ENCODE measurements around the gene FBXO28.

FBXO28 gene

DNA sequence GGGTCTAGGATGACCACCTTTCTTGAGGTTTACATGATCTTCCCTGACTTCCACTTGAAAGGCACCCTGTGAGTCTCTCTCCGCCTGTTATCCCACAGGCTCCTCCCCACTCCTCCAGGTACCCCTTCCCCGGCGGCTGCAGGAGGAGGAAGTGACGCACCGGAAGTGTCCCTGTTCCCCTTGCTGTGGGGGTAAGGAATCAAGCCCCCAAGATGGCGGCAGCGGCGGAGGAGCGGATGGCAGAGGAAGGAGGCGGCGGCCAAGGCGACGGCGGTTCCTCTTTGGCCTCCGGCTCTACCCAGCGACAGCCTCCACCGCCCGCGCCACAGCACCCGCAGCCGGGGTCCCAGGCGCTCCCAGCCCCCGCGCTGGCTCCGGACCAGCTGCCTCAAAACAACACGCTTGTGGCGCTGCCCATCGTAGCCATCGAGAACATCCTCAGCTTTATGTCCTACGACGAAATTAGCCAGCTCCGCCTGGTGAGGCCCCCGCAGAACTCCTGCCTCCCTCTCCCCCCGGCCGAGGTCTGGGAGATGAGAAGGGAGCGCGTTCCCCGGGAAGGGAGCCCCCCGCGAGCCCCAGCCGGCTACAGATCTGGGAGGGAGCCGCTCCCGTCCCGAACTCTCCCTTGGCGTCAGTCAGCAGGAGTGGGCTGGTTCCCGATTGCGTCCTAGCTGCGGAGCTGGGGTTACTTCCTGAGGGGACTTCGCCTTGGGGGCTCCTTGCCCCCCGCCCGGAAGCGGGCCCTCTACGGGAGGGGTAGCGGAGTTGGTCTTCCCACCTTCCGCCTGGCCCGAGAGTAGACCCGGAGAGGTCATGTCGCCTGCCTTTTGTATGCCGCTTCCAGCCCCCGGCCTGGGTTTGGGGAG, at the start of gene FBXO28:
FBXO28 (plus strand) TSS at position 194 of the 869 bp plus-strand sequence; CDS start at position 213, 19 bp downstream.
- H3K4me3 ChIP-seq (ENCODE audit: low read depth, low read length), result peak within 1 kb of the TSS; percentile 97
- TF ChIP-seq CTCF (IDR thresholded peaks at IDR 0.05; ENCODE audit: low read depth, low read length), result no peak

DNA sequence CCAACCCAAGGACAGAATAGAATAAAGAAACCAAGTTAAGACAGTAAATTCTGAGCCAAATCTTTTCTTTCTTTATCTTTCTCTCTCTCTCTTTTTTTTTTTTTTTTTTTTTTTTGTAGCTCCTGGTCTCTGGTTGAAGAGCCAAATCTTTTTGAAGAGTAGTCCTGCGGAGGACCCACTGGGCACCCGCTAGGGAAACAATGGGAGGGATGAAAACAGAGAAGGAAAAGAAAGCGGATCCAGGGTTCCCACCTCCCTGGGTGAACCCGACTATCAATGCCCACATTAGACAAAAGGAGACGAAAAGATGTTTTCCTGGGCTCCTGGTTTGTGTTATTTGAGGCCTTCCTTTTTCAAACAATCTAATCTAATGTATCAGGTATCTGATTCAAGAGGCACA, 49.8 kb upstream of the FBXO28 start:
- no peak overlapping the region for H3K4me3 ChIP-seq (ENCODE audit: low read depth, low read length)
- TF ChIP-seq CTCF (IDR thresholded peaks at IDR 0.05; ENCODE audit: low read depth, low read length), result no peak

DNA sequence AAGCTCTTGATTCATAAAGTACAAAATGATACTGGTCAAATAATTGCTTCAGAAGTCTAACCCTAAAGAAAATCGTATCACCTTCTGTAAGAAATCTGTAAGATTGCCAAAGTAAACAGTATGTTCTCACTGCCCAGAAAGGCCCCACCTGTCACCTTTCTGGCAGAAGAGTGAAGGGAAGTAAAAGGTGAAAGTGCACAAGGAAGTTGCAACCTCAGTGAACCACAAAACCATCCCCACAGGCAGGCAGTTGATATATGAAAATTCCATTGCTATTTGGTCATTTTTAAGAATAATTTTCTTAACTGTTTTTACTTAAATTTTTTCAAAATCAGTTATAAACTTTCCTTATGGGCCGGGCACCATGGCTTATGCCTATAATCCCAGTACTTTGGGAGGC, 48.5 kb upstream of the FBXO28 start:
- H3K4me3 ChIP-seq (ENCODE audit: low read depth, low read length), result no peak overlapping the region
- TF ChIP-seq CTCF (IDR thresholded peaks at IDR 0.05; ENCODE audit: low read depth, low read length), result no peak

- TF ChIP-seq CTCF (IDR thresholded peaks at IDR 0.05; ENCODE audit: low read depth, low read length), result no peak
Measured at GRCh38 chr1:224067207-224067606, 46.7 kb upstream of the FBXO28 start.

DNA sequence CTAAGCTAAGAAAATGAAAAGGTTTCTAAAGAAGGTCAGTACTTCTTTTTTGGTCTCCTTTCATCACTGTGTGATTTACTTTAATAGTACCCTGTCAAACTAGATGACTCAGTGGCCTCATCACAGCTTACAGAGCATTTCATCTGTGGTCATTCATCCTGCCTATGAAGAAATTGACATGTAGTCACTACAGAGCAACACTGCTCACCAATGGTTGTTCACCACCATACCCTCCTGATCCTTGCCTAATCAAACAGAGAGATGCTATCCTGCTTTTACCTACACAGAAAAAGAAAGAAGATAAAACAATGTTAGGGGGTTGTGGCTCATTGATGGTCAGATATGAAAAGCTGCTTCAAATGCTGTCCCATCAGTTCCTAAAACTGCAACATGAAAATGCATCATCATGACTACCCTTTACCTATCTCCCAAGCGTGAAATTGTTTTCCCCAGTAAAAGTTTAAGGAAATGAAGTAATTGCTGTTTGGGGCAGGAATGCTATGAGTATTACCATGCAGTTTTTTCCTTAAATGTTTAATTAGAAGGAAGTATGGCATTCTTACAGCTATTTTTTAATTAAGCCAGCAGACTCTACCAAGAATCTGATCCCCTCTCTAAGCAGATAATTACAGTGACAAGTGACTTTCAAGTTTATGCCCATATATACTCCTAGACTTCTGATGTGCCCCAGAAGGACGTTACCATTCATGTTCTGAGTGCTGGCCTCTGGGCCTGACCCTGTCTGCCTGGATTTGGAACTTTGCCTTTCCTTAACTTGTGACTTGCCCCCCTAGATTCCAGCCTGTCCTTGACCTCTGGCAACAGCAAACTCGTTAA, 46.1 kb upstream of the FBXO28 start:
- no peak for TF ChIP-seq CTCF (IDR thresholded peaks at IDR 0.05; ENCODE audit: low read depth, low read length)

More at GRCh38 chr1:224067207-224067606, 46.7 kb upstream of the FBXO28 start:
- H3K4me3 ChIP-seq (ENCODE audit: low read depth, low read length), result no peak overlapping the region

DNA sequence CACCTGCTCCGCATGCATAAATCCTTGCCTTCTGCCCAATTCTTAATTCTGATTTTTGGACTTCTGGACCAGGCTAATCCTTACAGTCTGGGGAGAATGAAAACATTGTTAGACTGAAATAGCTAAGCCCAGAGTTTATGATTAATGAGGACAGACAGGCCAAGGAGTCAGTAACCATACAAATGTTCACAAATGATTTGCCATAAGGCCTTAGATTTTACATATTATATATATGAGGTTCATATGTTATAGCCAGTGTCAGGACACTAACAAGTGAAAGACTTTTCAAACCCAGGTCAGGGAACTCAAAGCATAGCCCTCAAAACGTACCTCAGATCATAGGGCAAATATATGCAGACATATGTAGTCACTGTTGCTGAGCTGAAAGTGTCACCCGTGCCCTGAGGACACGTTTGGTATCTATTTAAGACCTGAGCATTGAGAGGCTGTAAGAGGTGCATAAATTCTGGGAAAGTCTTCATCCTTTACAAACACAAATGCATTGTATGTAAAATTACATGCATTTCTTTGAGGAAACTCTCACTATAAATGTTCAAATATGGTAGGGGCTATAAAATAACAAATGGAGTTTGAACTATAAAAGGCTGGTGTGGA, 45.3 kb upstream of the FBXO28 start:
- TF ChIP-seq CTCF (IDR thresholded peaks at IDR 0.05; ENCODE audit: low read depth, low read length), result no peak

More for the DNA sequence above, 46.1 kb upstream of the FBXO28 start:
- no peak overlapping the region for H3K4me3 ChIP-seq (ENCODE audit: low read depth, low read length)

More for the DNA sequence above, 45.3 kb upstream of the FBXO28 start:
- H3K4me3 ChIP-seq (ENCODE audit: low read depth, low read length), result no peak overlapping the region
